ENCODE data around the gene CTNNA2.

Gene CTNNA2

DNA sequence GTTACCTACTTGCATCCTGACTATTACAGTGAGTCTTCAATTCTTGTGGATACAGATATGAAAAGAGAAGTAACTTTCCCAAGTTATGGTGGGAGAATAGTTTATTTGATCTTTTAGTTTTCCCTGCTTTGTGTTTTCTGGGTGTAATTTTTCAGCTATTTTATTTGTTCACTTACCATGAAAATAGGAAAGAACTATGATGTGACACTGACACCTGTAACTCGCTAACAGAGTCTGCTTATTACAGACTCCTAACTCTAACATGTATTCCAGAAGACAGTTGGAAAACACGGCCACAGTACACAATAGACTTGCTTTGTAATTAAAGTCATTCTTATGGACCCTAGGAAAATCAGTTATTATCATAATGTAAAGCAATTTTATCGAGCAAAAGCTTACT lies 468.5 kb downstream of the CTNNA2 start:
- no peak for DNase-seq (ENCODE audit: low read depth in 2 of 2)

DNA sequence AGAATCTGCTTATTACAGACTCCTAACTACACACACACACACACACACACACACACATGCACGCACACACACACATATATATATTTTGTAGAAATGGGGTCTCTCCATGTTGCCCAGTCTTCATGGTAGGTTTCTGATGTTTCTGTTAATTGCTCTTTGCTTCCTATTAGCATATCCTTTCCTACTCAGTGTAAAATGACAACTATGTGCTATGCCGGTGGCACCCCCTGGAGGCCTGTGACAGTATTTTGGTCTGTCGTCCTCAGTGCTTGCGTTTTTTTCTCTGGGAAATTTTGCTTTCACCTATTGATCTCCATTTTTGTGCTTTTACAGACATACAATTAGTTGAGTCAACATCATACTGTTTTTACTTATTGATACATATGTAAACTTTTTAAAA lies 469.6 kb downstream of the CTNNA2 start:
- peak in 1 of 2 donors; percentile 0 for DNase-seq (ENCODE audit: low read depth in 2 of 2)

DNA sequence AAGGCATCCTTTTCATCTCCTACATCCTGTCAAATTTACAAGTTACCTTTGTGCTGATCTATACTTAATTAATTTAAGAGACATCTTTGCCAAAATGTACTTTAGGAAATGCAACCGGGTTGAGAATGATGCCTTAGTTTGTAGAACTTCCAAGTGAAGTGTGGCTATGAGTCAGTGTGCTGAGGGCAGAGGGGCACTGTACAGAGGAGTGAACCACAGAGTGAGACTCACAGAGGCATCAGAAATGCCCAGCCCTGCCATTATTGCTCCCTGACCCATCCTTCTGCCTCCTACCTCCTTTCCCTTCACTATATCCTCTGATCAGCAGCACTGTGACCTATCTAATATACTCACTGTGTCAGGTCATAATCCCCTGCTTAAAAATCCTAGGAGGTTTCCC lies 471.6 kb downstream of the CTNNA2 start:
- no peak for DNase-seq (ENCODE audit: low read depth in 2 of 2)

DNA sequence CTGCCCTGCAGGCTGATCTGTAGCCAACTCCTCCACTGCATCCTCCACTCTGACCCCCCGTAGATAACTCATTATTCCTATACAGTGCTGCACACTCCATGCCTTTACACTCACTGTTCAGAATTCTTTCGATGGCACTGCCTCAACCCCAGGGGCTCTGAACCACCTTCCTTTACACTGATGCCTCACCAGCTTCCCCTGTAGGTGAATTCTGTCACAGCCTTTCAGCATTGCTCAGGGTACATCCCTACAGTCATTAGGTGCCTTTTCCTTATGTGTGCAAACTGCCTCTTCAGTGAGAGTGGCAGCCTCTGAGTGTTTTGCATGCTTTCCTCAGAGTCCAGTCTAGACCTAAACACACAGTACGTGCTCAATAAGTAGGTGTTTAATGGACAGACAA lies 472.3 kb downstream of the CTNNA2 start:
- no peak for DNase-seq (ENCODE audit: low read depth in 2 of 2)

DNA sequence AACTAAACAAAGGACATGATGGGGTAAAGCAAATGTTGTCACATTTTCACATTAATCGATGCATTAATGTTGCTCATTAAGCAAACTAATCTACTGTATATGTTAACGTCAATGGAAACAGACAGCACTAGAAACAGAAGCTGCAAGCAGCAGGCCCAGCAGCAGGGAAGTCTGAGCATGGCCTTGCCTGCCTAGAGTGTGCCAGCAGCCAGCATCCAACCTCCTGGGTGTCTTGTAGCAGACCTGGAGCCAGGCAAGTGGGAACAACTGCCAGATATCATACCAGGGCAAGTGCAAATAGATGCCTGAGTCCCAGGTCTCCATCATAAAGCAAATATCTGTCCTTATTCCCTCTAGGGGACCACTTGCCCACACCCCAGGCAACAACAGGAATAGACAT lies 472.7 kb downstream of the CTNNA2 start:
- DNase-seq (ENCODE audit: low read depth in 2 of 2): no peak

DNA sequence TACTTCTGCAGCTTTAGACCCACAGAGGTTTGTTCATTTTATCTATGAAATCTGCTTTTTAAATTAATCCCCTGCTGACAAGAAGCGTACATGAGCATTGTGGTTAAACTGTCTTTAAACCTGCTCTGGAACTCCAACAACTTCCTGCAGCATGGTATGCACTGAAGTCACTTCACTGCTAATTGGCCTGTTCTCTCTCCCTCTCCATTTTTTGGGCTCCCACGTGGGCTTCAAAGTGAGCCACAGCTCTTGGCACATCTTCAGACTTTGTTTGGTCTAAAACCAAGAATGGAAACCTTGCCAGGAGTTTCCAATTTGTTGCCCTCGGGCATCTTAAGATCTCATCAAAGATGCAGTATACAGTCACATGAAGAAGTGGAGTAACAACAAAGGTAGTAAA lies 480.3 kb downstream of the CTNNA2 start:
- DNase-seq (ENCODE audit: low read depth in 2 of 2): no peak

DNA sequence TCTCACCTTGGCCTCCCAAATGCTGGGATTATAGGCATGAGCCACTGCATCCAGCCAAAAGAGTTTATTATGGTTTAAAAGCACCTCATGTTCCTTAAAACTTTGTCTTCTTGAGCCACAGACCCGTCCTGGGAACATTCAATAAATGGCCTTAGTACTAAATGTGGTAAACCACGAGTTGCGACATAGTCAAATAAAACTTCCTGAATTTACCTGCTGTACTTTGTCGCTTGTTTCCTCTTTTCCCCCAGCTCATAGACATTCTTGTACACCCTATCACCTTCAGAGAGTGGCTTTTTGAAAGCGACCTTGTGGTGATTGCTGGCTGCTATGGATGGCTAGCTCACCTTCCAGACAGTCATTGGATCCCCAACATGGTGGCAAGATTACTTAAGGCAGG lies 481.3 kb downstream of the CTNNA2 start:
- DNase-seq (ENCODE audit: low read depth in 2 of 2): no peak

DNA sequence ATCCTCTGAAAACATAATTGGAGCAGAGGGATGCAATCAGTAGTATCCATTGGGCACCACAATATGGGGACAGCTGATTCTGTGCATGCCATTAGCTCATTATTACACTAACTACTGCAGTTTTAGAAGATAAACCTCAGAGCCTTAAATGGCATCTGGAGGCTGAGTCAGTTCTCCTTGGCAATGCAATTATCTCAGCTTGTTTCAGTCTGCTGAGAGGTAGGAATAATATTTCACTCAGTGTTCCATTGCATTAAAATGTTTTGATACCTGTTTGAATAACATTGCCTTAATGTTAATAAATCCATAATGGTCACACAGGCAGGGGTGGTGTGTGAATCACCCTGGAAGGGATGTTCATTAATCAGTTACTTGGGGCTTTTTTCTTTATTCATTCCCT lies 482.1 kb downstream of the CTNNA2 start:
- DNase-seq (ENCODE audit: low read depth in 2 of 2): no peak

DNA sequence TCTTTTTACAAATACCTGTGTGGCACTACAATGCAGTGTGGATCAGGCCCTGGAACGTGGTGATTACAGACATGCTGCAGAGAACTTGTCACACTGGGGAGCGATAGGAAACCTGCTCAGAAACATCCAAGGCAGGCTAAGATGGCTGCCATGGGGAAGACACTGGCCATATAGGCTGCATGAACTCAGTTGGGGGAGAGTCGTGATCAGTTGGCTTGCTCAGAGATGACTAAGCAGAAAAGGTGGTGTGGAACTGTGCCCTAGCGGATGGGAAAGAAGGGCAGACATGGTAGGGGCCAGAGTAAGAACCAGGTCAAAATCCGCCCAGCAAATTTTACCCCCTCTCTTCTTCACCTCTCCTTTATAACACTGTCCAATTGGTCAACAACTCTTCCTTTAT lies 483.9 kb downstream of the CTNNA2 start:
- no peak for DNase-seq (ENCODE audit: low read depth in 2 of 2)

DNA sequence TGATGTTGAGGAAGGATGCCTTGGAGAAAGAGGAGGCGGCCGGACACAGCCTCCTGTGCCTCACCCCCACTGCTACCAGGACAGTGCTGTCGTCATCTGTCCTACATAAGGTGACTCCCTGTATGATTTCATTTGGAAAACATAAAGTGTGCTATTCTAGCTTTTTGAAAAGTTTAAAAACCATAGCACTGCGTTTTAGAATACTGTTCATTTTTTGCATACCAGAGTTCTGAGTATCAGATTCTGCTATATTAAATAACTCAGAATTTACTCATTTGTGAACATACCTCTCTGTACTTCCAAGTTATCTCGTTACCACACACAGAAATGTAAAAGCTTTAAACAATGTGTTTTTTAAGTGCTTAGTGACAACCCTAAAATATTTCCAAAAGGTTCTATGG lies 488.9 kb downstream of the CTNNA2 start:
- no peak for DNase-seq (ENCODE audit: low read depth in 2 of 2)

DNA sequence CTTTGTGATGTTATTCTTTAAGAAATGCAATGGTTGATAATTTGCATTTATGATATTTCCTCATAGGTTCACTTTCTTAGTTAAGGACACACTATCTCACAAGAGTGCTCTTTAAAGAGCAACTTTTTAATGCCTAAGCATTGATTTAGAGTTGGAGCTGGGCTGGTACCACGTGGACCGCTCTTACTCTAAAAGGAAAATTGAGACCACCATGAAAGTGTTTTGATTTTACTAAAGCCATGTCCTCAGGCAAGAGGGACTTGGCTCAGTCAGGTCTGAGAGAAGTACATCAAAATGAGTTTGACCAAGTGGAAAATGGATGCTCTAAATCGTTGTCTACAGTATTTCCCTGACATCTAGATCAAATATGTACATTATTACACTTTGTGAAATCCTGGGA lies 489.3 kb downstream of the CTNNA2 start:
- DNase-seq (ENCODE audit: low read depth in 2 of 2): no peak

DNA sequence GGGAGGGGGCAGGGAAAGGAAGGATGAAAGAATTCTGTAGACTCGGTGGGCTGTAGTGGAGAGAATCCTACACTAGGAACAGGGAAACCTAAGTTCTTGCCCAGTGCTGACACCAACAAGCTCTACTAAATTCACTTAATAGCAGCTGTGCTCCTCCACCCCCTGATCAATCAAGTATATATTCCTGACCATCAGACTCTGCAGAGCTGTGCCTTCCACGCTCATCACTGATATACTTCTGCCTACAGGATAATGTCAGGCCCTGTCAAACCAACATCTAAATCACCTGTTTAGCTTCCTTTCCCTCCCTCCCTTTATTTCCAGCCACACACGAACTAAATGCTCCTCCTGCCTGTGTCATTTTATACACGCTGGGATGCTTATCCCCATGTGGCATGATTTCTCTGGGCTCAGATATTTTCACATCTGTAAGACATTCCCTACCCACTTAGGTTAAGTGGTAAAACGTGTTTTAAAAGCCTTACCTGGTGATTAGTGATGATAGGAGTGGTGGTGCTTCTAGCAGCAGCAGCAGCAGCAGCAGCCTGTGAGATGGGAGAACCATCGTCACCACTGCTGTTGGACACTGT lies 489.8 kb downstream of the CTNNA2 start:
- DNase-seq (ENCODE audit: low read depth in 2 of 2): no peak

DNA sequence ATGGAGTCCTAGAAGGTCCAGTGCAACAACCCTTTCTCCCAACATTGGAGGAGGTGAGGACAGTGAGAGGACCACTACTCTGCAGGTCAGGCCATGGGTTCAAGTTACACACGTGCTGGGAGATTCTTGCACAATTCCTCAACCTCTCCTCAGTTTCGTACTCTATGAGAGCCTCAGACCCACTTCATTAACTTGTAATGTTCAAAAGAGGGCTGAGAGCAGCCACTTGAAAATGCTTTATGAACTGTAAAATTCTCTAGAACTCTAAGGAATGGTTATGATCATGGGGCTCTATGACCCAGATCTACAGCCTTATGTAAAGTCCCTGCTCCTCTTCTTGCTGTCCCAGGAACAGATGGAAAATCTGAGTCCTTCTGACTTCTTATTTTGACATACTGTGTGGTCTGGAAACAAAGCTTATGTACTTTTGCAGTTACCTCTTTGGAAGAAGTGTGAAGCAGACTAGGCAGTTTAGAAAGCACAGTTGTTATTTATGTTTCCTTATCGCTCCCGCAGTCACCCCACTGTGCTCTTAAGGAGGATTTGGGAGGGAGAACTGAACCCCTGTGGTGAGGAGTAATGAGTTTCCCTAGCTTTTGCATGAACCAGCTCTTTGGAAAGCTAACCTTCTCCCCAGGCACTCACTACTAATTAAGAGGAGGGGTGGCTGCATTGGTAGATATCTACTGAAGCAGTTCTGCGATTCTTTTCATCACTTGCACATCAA lies 495.1 kb downstream of the CTNNA2 start:
- DNase-seq (ENCODE audit: low read depth in 2 of 2): no peak

DNA sequence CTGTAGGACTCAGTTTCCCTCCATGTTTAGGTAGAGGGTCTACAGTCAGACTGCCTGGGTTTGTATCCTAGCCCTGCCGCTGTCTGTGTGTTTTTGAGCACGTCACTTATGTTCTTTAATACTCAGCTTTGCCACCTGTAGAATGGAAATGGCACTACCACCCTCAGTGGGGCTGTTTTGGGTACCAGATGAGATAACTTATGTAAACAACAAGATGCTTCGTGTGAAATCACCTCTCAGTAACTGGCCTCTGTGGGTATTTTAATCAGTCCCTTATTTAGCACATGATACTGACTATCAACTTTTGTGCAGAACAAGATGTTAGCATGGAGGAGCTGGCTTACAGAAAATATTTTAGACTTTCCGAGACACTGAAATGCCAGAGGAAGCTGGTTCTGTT lies 495.7 kb downstream of the CTNNA2 start:
- DNase-seq (ENCODE audit: low read depth in 2 of 2): no peak

DNA sequence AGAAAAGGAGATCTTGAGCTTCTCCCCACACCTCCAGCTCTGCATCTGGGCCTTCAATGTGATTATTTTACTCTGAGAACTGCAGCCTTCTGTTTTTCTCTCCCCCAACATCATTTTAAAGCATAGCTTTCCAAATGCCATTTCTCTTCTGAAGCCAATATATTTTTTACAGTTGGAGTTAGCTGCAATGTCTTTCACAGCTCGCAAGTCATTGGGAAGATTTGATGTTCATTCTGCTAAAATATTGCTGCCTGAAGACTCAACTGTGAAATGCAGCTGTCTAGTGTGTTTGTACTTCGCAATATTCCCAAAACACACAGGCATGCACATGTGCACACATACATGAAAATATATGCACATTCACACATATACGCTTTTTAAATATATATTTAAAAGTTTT lies 496.4 kb downstream of the CTNNA2 start:
- no peak for DNase-seq (ENCODE audit: low read depth in 2 of 2)

DNA sequence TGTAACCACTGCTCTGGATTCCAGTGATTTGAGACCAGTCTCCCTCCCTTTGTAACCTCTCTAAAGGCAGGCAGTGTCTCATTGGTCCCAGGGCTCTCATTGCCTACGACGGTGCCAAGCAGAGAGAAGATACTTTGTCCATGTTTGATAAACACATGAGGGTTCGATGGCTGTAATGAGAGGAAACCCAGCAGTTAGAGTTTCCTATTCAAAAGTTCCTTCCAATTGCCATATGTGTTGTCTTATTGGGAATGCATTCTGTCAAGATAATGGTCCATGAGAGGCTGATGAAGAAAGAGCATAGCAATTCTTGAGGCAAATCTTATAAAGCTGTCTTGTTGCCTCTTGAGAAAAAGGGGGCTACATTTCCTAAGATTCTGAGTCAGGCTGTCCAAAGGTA lies 499.2 kb downstream of the CTNNA2 start:
- no peak for DNase-seq (ENCODE audit: low read depth in 2 of 2)

DNA sequence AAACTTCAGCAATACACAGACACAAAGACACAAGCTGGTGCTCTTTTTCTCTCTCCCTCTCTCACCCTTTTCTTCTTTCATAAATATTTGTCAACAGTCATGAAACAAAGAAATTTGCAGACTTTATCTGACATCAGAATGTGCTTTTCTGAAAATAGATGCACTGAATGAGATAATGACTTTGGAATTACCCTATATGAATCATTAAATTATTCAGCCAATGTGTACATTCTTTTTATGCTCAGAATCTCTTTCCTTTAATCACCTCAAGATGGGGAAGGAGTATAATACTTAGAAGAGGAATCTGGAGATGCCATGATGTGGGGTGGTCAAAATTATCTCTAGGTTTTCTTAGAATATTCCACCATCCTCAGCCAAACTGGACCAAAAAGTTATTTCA lies 501.8 kb downstream of the CTNNA2 start:
- no peak for DNase-seq (ENCODE audit: low read depth in 2 of 2)

DNA sequence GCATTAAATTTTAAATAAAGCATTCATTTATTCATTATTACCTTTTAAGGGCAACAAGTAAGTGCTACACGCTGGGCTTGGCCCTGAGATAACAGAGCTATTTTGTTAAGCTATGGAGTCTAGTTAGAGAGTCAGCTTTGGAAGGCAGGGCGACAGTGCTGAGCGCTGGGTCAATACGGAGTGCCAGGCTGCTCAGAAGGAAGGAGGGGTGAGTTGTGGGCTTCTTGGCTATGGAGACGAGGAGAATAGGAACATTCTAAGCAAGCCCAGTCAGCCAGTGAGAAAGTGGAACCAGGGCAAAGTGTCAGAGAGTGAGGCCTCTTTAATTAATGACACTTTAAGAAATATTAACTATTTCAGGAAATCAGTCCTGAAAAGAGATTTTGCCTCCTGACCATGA lies 503.3 kb downstream of the CTNNA2 start:
- no peak for DNase-seq (ENCODE audit: low read depth in 2 of 2)

DNA sequence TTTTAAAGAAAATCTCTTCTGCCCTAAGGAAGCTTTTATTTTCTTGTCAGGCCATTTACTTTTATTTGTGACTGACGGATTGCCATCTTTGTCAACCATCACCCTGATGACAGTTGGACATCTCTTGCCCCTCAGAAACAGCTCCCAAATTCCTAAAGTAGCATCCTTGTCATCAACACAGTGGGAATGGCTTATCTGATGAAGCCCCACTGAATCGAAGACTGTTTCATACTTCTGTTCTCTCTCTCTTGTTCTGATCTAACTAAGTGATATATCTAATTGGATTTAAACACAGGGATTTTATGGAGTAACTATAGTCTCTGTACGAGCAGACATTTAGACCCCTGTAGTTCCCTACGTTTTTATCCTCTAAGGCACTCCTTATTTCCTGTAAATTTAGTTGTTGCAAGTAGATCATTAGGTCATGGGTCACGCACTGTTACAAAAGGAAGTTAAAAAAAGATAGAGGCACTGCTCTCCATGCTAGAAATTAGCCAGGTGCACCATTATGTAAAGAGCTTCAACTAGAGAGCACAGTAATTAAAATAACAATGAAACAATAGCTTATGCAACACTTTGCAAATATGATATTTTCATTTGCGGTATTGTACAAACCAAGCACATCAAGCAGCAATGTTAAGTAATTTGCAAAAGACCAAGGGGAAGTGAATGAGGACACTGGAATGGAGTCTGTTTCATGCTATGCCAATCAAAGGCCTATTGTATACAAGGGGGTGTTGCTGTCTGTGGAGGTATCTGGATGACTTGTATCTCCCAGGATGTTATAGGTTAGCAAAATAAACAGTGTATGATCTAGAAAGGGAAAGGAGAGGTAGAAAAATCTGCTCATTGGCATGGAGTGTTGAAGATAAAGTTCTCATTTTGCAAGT lies 507.0 kb downstream of the CTNNA2 start:
- no peak for DNase-seq (ENCODE audit: low read depth in 2 of 2)

DNA sequence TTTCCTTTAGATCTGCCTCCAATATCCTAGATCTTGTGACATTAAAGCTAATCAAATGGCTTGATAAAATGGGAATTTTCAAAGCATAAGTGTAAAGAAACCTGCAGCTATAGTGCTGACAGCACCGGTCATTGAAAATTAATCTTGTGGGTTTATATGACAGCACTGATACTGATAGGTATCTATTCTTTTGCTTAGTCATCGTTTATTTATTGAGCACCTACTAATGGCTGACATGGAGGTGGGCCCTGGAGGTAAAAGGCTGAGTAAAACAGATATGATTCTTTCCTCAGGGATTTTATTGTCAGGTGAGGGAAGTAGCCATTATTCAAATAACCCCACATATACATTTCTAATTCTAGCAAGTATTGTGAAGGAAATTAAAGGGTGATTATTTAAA lies 509.2 kb downstream of the CTNNA2 start:
- DNase-seq (ENCODE audit: low read depth in 2 of 2): no peak

DNA sequence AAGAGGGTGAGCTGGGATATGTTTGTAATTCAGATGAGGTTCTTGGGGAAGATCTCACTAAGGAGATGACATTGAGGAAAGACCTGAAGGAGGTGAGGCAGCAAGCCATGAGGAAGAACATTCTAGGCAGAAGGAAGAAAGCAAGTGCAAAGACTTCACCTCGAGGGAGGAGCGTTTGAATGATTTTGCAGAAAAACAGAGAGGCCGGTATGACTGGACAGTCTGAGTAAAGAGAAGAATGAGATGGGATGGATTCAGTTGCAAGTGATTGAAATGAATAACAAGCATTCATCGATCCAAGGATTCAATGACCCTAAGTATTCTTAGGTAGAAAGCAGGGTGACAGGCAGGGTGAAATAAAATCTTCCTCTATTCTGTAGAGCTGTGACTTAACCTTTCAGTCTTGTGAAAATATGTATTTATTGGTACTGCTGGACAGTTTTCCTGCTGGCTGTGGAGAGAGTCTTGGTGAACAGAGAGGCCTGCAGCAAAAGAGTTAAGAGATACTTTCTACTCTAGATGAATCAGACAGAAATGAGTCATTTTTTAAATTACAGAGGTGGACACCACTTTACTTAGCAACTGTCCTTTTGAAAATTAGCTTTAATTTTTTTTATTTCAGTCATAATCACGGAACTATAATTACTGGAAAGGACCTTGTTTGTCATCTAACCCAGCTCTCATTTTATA lies 513.3 kb downstream of the CTNNA2 start:
- DNase-seq (ENCODE audit: low read depth in 2 of 2): no peak

DNA sequence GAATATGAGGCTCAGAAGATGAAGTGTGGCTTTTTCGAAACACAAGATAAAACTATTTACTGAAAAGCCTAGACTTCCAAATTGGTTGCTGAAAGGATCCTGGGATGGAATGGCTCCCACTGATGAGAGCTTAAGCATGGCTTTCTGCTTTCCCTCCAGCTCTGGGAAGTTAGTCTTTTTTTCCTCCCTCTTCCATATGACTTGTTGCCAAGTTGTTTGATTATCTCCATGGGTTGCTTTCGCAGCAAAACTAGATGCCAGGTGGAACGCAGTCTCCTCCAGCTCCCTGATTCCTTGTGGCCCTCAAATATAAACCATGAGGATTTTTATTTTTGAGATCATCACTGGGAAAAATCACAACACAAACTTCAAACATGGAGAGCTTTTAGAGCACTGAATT lies 515.2 kb downstream of the CTNNA2 start:
- no peak for DNase-seq (ENCODE audit: low read depth in 2 of 2)

All from stimulated activated CD4-positive, alpha-beta T cell treated with anti-CD3 and anti-CD28 coated beads, Interleukin-4, amount 100 ng/mL, for 48 hours (primary cell).